GM19395 (cell line): ENCODE results near the gene AKAP17A.
"Not testable (repeated sequence)": the region's sequence is repeated elsewhere in the genome, so short reads cannot be mapped to it uniquely, and the experiment has no call there.

Source experiments
- ATAC-seq: cut with Tn5 transposase; IDR thresholded peaks from one replicate; pipeline ENCODE4 v1.9.1; 2021; ENCODE audit warnings: mild to moderate bottlenecking, moderate library complexity; ENCODE audit not compliant: unreplicated experiment

The AKAP17A gene

DNA sequence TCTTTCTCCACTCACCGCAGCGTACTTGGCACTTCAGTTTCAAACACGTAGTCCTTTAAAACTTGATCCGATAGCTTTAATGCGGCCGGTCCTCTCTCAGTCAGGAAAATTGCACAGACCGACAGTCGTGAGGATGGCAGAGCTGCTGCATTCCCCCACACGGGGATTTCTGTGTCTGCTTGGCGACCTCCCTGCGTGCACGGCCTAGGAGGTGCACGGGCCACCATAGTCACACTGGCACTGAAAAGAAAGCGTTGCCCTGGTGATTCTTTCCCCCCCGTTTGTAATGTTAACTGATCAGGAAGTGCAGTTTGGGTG lies 10.3 kb downstream of the AKAP17A start:
- no peak for ATAC-seq

DNA sequence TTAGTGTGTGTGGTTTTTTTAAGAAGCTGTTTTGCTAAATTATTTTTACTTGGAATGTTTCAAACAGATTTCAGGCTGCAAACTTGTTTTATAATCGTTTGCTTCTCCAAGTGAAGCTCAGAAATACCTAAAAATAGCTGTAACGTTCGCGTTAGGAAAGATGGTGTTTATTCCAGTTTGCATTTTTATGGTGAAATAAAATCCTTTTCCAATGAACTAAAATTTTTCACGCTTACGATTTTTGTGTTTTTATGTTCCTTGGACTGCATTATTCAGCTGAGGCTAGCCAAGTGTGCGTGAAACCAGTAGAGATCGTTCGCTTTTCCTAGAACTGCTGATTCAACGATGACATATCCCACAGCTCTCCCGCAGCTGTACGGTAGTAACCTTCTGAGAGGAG lies 10.9 kb downstream of the AKAP17A start:
- ATAC-seq, result no peak

DNA sequence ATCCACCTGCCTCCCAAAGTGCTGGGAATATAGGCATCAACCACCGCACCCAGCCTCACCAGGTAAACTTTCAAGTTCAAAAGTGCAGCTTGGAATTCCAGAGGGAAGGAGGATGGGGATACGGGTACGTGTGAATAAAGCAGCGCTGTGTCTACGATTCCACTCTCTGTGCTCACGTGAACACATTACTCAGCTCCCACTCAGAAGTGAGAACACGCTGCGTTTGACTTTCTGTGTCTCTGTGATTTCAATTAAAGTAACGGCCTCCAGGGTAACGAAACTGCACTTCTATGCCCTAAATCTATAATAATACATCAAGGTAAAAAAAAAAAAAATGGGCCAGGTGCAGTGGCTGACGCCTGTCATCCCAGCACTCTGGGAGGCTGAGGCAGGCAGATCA lies 15.1 kb downstream of the AKAP17A start:
- no peak for ATAC-seq

DNA sequence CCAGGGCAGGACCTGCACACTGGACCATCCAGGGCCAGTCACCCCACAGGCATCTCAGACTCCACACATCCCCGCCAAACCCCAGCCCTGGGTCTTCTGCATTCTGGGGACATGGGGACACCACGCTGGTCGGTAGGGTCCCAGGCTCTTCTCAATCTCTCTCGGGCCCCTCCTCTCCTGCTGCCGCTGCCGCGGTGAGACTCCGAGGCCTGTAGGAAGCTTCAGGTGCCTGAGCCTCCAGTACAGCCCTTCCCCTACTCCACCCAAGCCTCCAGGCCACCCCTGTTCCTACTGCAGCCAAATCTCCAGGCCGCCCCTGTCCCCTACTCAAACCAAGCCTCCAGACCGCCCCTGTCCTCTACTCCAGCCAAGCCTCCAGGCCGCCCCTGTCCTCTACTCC lies 17.9 kb downstream of the AKAP17A start:
- ATAC-seq, result no peak

GRCh38 chrX:1609762-1610161 lies 18.4 kb downstream of the AKAP17A start:
- peak; percentile 25 for ATAC-seq

DNA sequence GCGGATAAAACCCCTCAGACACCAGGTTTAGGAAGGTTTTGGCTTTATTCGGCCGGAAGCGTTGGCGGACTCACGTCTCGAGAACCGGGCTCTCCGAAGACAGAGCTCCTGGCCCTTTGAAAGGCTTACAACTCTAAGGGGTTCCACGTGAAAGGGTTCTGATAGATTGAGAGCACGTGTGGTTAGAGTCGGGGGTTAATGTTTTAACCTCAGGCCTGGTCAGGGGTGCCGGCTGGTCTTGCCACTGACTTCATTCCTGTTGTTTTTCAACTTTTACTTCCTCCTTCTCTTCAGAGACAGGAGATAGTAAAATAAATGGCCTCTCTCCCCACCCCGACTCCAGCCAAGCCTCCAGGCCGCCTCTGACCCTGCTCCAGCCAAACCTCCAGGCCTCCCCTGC lies 18.8 kb downstream of the AKAP17A start:
- ATAC-seq, result peak; percentile 76

GRCh38 chrX:1610736-1611135 lies 19.3 kb downstream of the AKAP17A start:
- no peak for ATAC-seq

- no peak for ATAC-seq
These were observed 21.4 kb downstream of the AKAP17A start for GRCh38 chrX:1612641-1613286.

DNA sequence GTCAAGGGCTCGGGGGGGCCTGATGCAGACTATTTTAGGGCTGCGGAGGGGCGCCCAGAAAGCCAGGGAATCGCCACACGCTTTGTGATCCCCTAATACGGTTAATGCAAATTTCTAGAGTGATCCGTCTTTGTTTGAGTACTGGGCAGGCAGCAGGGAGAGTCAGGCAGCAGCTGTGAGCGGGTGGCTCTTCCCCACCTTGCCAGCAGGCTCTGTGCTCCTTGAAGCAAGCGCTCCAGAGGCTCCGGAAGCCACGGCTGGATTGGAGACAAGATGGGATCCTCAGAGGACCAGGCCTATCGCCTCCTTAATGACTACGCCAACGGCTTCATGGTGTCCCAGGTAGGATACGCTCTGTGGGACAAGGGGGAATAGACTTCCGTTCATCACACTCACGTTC lies 23.5 kb downstream of the AKAP17A start, which contains the start of gene ASMT:
Gene ASMT, plus strand, starts transcription at position 133 of the 400 bp plus-strand sequence. Its CDS starts 141 bp downstream, at position 274.
- ATAC-seq, result no peak

- no peak for ATAC-seq
These were observed 27.3 kb downstream of the AKAP17A start for GRCh38 chrX:1618689-1619088.

- ATAC-seq, result no peak
These were observed 32.3 kb downstream of the AKAP17A start for GRCh38 chrX:1623691-1624090.

DNA sequence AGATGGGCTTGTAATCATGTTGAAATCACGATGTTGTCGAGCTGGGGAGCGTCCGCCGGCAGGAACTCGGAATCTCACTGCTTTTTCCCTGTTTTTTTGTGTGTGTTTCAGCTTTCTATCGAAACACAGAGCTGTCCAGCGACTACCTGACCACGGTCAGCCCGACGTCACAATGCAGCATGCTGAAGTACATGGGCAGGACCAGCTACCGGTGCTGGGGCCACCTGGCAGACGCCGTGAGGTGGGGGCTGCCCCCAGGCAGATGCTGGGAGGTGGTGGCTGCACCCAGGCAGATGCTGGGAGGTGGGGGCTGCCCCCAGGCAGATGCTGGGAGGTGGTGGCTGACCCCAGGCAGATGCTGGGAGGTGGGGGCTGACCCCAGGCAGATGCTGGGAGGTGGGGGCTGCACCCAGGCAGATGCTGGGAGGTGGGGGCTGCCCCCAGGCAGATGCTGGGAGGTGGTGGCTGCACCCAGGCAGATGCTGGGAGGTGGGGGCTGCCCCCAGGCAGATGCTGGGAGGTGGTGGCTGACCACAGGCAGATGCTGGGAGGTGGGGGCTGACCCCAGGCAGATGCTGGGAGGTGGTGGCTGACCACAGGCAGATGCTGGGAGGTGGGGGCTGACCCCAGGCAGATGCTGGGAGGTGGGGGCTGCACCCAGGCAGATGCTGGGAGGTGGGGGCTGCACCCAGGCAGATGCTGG lies 32.9 kb downstream of the AKAP17A start:
- ATAC-seq, result not testable (repeated sequence)

GRCh38 chrX:1624861-1625215 lies 33.4 kb downstream of the AKAP17A start:
- not testable (repeated sequence) for ATAC-seq

DNA sequence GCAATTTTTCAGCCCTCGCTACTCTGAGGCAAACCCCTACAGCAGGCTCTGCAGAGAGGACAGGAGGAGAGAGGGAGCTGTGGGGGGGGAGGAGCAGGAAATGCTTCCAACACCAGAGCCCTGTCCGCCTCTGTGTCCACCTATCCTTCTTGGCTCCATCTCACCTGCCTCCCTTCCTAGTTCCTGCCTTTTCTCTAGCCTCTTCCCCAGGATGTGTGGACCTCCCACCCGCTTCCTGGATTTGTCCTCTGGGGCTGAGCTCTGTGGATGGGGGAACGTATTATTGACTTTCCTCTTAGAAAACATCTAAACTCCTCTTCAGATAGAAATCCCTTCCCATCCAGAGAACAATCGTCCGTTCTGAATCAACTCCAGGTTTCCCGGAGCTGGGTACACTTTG lies 37.8 kb downstream of the AKAP17A start:
- no peak for ATAC-seq

- no peak for ATAC-seq
These were observed 54.6 kb downstream of the AKAP17A start for GRCh38 chrX:1646009-1646408.

DNA sequence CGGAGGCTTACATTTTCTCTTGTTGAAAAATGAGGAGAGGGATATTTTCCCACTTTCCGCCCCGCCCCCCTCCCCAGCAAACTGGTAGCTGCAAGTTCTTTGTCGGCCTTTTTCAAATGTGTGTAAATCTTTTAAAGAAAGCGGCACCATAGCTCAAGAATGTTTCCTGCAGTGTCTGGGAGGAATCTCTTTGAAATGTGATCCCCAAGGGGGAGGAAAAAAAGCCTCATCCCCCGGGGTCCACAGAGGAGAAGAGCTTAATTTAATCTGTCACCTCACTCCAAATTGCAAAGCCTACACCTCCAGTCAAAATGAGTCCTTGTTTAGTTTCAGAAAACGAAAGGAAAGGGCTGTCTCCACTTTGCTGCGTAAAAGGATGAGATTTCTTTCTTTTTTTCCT lies 58.2 kb downstream of the AKAP17A start:
- no peak for ATAC-seq
